Neural cell (in vitro differentiated cells): ENCODE measurements around the gene ITM2C.

Source experiments
- CTCF ChIP-seq: fragments of 450-650 bp; IDR thresholded peaks from 2 replicates; pipeline ENCODE4 v1.5.1; 2014; ENCODE audit warnings: antibody characterized with exemption, mild to moderate bottlenecking, moderate library complexity; ENCODE audit not compliant: poor library complexity, severe bottlenecking
- EP300 ChIP-seq: fragments of 450-650 bp; conservative IDR thresholded peaks from 2 replicates; pipeline ENCODE4 v1.6.1; 2014; ENCODE audit warnings: antibody characterized with exemption, mild to moderate bottlenecking, moderate library complexity; ENCODE audit not compliant: poor library complexity, severe bottlenecking
- EZH2 ChIP-seq: fragments of 200-600, 300-800 bp; shearing (Covaris generic), sonication (generic); IDR thresholded peaks from 2 replicates; pipeline ENCODE4 v1.6.1; 2014; ENCODE audit warnings: antibody characterized with exemption, low read length, borderline replicate concordance, mild to moderate bottlenecking; ENCODE audit not compliant: insufficient read depth, poor library complexity, severe bottlenecking
- POLR2AphosphoS5 ChIP-seq: IDR thresholded peaks from 2 replicates; pipeline ENCODE4 v1.6.1; 2012
- RAD21 ChIP-seq: fragments of 450-650 bp; conservative IDR thresholded peaks from 2 replicates; pipeline ENCODE4 v1.6.1; 2014; ENCODE audit warnings: antibody characterized with exemption, mild to moderate bottlenecking, moderate library complexity
- TAF1 ChIP-seq: IDR thresholded peaks from 2 replicates; pipeline ENCODE4 v1.6.1; 2012; ENCODE audit warnings: low read depth

GRCh38 chr2:230827774-230828271 lies 36.9 kb upstream of the ITM2C start:
- TF ChIP-seq EZH2 (no peak), POLR2AphosphoS5 (no peak), CTCF (no peak), RAD21 (no peak), EP300 (no peak), TAF1 (no peak)
